GM21390 (cell line): ENCODE measurements around the gene MCTP1.
"Not testable (repeated sequence)": the region's sequence is repeated elsewhere in the genome, so short reads cannot be mapped to it uniquely, and the experiment has no call there.

Experiments
- ATAC-seq: cut with Tn5 transposase; IDR thresholded peaks from one replicate; pipeline ENCODE4 v1.9.1; 2021; ENCODE audit not compliant: unreplicated experiment

MCTP1 gene

GRCh38 chr5:94972268-94972667 is 312.6 kb downstream of the MCTP1 start:
- ATAC-seq = no peak

DNA sequence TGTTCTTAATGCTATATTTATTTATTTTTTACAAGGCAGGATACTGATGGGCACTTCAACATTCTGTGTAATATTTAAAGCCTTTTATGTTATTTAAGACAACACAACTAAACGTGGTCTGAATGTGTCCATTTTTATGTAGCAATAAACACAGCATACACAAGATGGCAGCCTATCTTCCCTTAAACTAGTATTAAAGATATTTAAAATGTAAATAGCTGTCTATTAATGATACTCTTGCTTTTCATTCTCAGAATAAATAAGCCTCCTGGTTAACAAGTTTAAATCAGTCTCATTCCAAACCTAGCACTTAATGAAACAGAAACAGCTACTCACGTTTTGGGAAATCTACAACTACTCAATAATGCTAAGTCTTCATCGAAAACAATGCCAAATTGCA is 315.7 kb downstream of the MCTP1 start:
- ATAC-seq = peak; percentile 47

DNA sequence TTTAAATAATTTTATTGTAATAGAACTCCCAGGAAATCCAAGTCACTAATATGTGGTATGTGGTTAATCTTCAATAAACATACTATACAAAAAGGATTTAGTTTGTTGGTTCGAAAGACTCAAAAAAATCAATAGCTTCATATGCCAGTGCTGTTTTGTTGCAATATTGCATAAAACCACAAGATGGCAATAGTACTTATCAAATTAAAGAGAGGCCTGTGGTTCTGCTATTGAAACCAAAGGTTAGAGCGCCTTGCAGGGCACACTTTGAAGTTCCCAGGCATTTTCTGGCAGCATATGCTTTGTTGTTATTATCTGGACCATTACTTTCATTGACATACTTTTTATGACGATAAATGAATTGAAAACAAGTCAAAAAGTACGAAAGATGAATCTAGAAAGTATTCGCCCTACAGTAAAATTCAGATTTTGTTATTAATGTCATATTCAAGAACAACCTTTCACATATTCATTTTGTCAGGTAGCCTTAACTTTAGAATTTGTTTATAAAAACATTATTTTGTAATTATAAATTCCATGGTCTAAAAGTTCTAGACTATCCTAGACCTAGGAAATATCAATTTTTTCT is 316.3 kb downstream of the MCTP1 start:
- ATAC-seq = peak; percentile 74

- no peak for ATAC-seq
Measured at GRCh38 chr5:94967525-94967924, 317.4 kb downstream of the MCTP1 start.

DNA sequence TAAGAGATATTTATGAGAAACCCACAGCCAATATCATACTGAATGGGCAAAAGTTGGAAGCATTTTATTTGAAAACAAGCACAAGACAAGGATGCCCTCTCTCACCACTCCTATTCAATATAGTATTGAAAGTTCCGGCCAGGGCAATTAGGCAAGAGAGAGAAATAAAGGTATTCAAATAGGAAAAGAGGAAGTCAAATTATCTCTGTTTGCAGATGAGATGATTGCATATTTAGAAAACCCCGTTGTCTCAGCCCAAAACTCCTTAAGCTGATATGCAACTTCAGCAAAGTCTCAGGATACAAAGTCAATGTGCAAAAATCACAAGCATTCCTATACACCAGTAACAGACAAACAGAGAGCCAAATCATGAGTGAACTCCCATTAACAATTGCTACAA is 325.6 kb downstream of the MCTP1 start:
- ATAC-seq = not testable (repeated sequence)

DNA sequence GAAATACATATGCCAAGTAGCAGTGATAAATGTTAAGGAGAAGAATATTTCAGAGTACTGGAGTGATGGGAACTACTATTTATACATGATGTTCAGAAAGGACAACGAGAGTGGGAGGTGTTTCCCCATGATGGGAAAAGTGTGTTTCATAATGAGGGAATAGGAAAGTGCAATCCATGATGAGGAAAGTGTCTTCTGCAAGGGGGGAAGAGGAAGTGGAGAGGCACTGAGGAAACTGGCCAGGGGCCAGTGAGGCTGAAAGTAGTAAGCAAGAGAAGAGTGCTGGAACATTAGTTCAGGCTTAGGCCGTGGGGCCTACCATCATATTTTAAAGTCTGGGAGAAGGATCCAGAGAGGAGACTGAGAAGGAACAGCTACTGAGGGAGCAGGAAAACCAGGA is 339.2 kb downstream of the MCTP1 start:
- ATAC-seq = no peak

DNA sequence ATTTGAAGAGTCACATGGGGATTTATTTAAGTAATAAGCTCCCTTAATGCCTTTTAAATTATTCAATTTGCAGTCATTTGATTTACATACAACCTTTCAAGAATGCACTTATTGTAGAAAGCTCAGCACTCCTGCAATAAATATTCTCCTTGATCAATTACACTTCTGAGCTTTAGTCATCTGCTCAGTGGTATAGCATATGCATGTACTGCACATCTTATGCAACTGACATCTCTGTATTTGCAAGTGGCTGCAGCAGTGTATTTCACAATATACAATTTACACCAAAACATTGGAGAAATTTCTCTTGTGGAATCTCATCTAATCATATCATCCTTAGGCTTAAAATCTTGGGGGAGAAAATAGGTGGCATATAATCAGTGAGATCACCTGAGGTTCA is 340.7 kb downstream of the MCTP1 start:
- ATAC-seq = no peak

GRCh38 chr5:94941122-94941755 is 343.7 kb downstream of the MCTP1 start:
- no peak for ATAC-seq

DNA sequence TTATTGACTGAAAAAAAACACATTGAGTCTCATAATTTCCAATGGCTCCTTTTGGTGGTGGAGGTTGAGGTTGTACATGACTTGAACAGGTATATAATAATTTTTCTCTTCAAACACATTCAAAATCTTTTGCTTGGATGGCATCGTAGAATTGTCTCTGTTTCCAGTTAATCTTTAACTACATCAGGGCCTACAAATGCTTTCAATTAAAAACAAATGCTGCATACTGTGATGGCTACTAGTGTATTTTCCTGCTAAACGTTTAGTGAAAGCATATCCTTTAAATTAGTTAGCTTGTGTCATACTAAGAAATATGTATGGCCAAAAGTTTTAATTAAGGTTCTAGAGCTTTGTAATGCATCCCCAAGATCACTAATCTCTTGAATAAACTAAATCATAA is 352.6 kb downstream of the MCTP1 start:
- no peak for ATAC-seq

- ATAC-seq = no peak
Measured at GRCh38 chr5:94928891-94929290, 356.0 kb downstream of the MCTP1 start.

DNA sequence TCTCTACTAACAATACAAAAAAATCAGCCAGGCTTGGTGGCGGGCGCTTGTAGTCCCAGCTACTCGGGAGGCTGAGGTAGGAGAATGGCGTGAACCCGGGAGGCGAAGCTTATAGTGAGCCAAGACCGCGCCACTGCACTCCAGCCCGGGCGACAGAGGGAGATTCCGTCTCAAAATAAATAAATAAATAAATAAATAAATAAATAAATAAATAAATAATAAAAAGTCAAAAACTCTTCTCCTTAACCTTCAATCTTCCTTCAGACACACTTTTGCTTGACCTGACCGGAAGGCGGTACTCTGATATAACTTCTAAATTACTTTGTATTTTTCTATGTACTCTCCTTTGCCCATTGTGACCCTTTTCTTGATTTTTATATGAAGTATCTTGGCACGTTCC is 364.3 kb downstream of the MCTP1 start:
- ATAC-seq = no peak

- no peak for ATAC-seq
Measured at GRCh38 chr5:94916619-94917018, 368.3 kb downstream of the MCTP1 start.

DNA sequence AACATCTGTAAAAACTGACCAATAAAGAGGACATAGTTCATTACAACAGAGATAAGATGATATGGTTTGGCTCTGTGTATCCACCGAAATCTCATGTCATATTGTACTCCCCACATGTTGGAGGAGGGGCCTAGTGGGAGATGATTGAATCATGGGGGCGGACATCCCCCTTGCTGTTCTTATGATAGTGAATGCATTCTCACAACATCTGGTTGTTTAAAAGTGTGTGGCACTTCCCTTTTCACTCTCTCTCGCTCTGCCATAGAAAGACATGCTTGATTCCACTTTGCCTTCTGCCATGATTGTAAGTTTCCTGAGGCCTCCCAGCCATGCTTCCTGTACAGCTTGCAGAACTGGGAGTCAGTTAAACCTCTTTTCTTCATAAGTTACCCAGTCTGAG is 373.6 kb downstream of the MCTP1 start:
- no peak for ATAC-seq

DNA sequence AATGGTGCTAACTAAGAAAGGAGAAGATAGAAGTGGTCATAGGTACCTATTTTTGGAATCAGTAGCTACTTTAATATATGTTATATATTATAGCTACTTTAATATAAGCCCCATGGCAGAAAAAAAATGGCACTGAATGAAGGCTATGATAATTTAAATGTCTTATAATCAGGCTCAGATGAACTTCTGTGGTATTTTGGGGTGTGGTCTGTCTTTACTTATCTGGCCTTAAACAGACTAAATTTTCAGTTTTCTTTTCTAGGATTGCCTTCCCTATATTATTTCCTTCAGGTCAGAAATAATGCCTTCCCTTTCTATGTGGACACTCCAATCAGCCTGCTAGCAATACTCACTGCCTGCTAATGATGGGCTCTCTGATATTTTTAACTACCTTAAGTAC is 374.2 kb downstream of the MCTP1 start:
- ATAC-seq = no peak

- ATAC-seq = no peak
Measured at GRCh38 chr5:94908889-94909480, 375.9 kb downstream of the MCTP1 start.

GRCh38 chr5:94906750-94907149 is 378.1 kb downstream of the MCTP1 start:
- no peak for ATAC-seq

DNA sequence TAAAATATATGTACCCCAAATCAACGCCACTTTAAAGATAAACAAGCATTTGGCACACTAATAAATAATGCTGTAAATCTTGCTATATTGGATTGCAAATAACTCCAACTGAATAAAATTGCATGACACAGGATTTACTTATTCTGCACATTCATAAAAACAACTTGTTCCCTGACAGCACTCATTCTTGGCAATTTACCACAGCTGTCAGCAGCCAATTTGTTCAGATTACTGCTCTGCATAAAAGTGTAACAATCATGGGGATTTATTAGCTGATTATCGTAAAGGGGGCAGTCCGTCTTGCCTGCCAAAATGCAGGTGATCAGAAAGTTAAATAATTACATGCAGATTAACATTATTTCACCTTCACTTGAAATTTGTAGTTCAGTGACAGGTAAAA is 381.2 kb downstream of the MCTP1 start:
- ATAC-seq = no peak

DNA sequence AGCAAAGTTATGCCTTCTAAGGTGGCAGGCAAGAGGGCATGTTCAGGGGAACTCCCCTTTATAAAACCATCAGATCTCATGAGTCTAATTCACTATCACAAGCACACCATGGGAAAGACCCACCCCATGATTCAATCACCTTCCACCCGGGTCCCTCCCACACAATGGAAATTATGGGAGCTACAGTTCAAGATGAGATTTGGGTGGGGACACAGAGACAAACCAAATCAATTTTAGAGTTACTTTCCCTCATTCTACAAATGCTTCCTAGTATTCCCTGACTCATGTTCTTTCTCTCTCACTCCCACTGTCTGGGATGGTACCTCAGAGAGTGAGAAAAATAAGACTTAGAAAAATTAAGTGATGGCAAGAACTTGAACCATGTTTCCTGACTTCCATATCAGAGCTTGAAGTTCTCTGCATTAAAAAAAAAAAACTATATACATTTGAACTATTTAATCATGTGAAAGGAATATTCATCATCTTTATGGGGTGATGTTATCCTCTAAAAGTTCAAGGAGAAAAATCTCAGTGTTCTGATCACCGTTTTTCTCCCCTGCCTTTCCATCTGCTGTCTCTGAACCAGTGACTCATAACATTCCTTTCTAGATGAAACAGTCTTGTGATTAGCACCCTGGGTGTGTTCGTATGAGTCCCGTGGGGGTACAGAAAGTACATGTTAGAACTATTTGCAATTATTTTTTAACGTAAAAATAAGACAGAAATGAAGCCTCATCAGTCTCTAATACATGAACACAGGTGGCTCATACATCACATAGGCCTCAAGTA is 383.5 kb downstream of the MCTP1 start:
- peak; percentile 77 for ATAC-seq

DNA sequence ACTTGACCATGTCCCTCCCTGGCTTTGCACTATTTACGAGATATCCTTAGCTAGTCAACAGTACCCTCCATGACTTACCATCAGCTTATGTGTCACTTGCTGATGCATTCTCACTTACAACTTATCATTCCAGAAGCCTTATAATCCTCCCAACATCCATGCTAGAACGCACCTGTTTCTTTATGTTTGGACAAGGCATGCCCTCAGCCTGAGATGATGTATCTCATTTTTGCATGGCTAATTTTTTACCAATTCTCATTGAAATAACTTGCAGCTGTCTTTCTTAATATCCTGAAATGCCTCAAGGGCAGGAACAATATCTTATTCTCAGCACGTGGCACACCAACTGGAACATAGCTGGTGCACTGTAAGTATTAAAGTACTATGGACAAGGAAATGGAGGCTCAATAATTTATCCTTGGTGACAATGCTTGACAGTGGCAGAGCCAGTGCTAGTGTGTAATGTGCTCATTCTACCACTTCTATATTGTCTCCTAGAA is 384.8 kb downstream of the MCTP1 start:
- no peak for ATAC-seq

DNA sequence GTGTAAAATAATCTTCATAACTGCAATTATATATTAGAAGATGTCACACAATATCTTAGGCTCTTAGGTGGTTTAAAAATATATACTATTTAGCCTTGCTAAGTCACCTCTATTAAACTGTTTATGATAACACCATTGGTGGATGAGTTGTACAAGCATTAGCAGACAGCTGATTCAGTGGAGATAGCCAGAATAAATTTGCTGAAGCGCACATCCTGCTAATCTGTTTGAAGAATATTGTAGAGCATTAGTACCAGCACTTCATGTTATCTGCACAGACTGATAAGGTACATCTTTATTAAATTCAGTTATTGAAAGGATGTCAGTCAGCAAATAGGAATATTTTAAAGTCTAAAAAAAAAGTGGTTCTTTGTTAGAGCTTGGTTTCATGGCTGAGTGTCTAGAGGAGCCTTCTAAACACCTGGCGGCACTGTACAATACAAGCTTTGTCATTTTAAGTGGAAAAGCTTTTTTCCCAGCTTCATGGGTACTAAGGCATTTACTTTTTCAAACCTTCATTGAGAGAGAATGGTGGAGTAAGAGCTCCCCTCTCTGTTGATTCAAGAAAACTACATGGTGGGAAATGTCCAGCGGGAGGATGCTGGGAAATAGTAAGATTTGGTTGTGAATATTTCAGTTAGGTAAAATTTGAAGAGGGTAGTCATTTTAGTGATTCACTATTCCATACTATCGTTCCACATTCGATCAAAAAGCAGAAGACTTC is 391.3 kb downstream of the MCTP1 start:
- ATAC-seq = no peak

DNA sequence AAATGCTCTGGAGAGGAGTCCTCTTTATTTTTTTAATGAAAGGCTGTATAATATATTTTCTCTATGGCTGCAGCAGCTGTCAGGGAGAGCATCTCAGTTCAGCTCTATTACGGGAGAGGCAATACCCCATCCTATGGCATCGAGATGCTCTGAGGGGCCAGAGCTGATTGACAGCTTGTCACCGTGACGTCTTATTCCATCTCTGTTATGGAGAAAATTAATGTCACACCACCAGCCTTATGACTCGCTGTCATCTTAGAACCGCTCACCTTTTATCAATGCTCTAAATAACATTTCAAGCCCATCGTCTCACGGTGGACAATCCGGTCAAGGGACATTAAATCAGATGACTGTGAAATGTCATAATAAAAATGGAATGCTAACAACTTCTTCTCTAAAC is 392.9 kb downstream of the MCTP1 start:
- no peak for ATAC-seq
